ENCODE results near the gene SNX11. TPM values are rescaled to one million over a fixed set of nuclear protein-coding genes. Genes with fewer than 3 reads are reported as not detected.

Gene SNX11
- total and polyA plus RNA-seq, 4 donors, result 6.4 to 11.4 (median 8.5) TPM

- peak; percentile 74 to 84 for TF ChIP-seq HNF4A (conservative IDR thresholded peaks at IDR 0.05)
- peak; percentile 40 for TF ChIP-seq HNF4G (IDR thresholded peaks at IDR 0.05)
- peak; percentile 42 for TF ChIP-seq ATF3 (IDR thresholded peaks at IDR 0.05)
- peak; percentile 66 for TF ChIP-seq SP1 (IDR thresholded peaks at IDR 0.05)
- TF ChIP-seq ZBTB33 (IDR thresholded peaks at IDR 0.05), result peak; percentile 34
- no peak for TF ChIP-seq CTCF (IDR thresholded peaks at IDR 0.05; ENCODE audit: low read depth, low read length, missing input control)
- peak; percentile 62 for TF ChIP-seq FOXA1 (IDR thresholded peaks at IDR 0.05)
- no peak for TF ChIP-seq GABPA (IDR thresholded peaks at IDR 0.05 in 1 of 2, conservative IDR thresholded peaks at IDR 0.05 in 1 of 2)
- no peak for TF ChIP-seq EGR1 (IDR thresholded peaks at IDR 0.05; ENCODE audit: low read depth in 2 of 2)
- peak; percentile 53 to 81 for TF ChIP-seq JUND (IDR thresholded peaks at IDR 0.05)
- TF ChIP-seq RAD21 (IDR thresholded peaks at IDR 0.05), result no peak
- peak; percentile 27 for TF ChIP-seq FOXA2 (IDR thresholded peaks at IDR 0.05)
- peak; percentile 17 to 52 for TF ChIP-seq RXRA (IDR thresholded peaks at IDR 0.05)
- H3K36me3 ChIP-seq (ENCODE audit: control insufficient read depth in 4 of 4, insufficient read depth in 3 of 4, low read depth in 1 of 4, low read length in 3 of 4), result no peaks in the 10 kb centered on the region
- peaks cover 5 to 41% (median 10%) of the 10 kb centered on the region in 4 donors for H3K4me1 ChIP-seq (ENCODE audit: control insufficient read depth in 4 of 4, insufficient read depth in 4 of 4, low read length in 3 of 4)
- DNase-seq (ENCODE audit: low spot score), result no peak
- H3K4me3 ChIP-seq (ENCODE audit: low read depth in 1 of 3, low read length in 3 of 3), result peak overlapping the region; percentile 24 to 54 (median 51)
- no peaks in the 10 kb centered on the region for H3K9me3 ChIP-seq (ENCODE audit: control insufficient read depth in 4 of 4, low read length in 3 of 4)
- H3K9ac ChIP-seq (ENCODE audit: low read depth in 1 of 2, low read length in 2 of 2), result peak overlapping the region; percentile 77 to 78
- no peaks in the 10 kb centered on the region for H3K27me3 ChIP-seq (ENCODE audit: control insufficient read depth in 4 of 4, insufficient read depth in 4 of 4, low read length in 3 of 4)
- peak overlapping the region; percentile 84 to 94 for H3K27ac ChIP-seq (ENCODE audit: low read depth in 1 of 2, low read length in 2 of 2)
- 26% methylated on average over 5 of the region's 5 CpGs for WGBS
These were observed 55.5 kb downstream of the SNX11 start for GRCh38 chr17:48162946-48163506.

- Histone ChIP-seq H3K9ac (ENCODE audit: low read depth in 1 of 2, low read length in 2 of 2) (peak overlapping the region in 1 of 2 donors; percentile 77), H3K27me3 (ENCODE audit: control insufficient read depth in 4 of 4, insufficient read depth in 4 of 4, low read length in 3 of 4) (no peaks in the 10 kb centered on the region), H3K4me1 (ENCODE audit: control insufficient read depth in 4 of 4, insufficient read depth in 4 of 4, low read length in 3 of 4) (peaks cover 5 to 41% (median 10%) of the 10 kb centered on the region in 4 donors), H3K9me3 (ENCODE audit: control insufficient read depth in 4 of 4, low read length in 3 of 4) (no peaks in the 10 kb centered on the region), H3K36me3 (ENCODE audit: control insufficient read depth in 4 of 4, insufficient read depth in 3 of 4, low read depth in 1 of 4, low read length in 3 of 4) (no peaks in the 10 kb centered on the region), H3K4me3 (ENCODE audit: low read depth in 1 of 3, low read length in 3 of 3) (peak overlapping the region in 1 of 3 donors; percentile 51), H3K27ac (ENCODE audit: low read depth in 1 of 2, low read length in 2 of 2) (peak overlapping the region; percentile 84 to 94)
- TF ChIP-seq MAX (IDR thresholded peaks at IDR 0.05) (no peak), JUND (IDR thresholded peaks at IDR 0.05) (no peak), TAF1 (conservative IDR thresholded peaks at IDR 0.05) (no peak), RAD21 (IDR thresholded peaks at IDR 0.05) (peak in 1 of 2 donors; percentile 35), RXRA (IDR thresholded peaks at IDR 0.05) (no peak), ZBTB33 (IDR thresholded peaks at IDR 0.05) (no peak), FOXA2 (IDR thresholded peaks at IDR 0.05) (no peak)
- no peak for DNase-seq (ENCODE audit: low spot score)
- 89% methylated on average over 1 of the region's 1 CpG for whole genome bisulfite sequencing
These were observed 56.2 kb downstream of the SNX11 start for GRCh38 chr17:48163809-48164208.

Data from liver (tissue), 9 donors.